ENCODE data around the gene DIP2C. TPM values are rescaled to one million over a fixed set of nuclear protein-coding genes. Genes with fewer than 3 reads are reported as not detected.

Gene DIP2C
- total RNA-seq, 3 donors from 2014 or later, result 17.1 to 48.2 (median 20.3) TPM

DNA sequence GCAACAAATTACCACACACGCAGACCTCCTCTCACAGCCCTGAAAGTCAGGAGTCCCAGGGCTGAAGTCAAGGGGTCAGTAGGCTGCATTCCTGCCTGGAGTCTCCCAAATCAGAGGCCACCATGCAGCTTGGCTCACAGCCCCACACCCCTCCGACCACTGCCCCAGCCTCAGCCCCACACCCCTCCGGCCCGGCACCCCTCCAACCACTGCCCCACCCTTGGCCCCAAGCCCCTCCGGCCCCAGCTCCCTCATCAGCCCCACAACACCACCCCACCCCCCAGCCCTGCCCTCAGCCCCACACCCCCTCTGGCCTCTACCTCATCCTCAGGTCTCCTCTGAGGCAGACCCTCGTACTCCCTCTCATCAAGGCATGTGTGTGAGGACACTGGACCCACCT, 85.7 kb downstream of the DIP2C start:
- Histone ChIP-seq H3K27me3 (no peaks in the 10 kb centered on the region), H3K4me1 (peaks cover 0 to 4% of the 10 kb centered on the region in 2 donors), H3K4me3 (no peak overlapping the region), H3K9me3 (no peaks in the 10 kb centered on the region), H3K36me3 (no peaks in the 10 kb centered on the region), H3K27ac (no peak overlapping the region)
- TF ChIP-seq POLR2A (IDR thresholded peaks at IDR 0.05) (no peak), POLR2AphosphoS5 (IDR thresholded peaks at IDR 0.05) (no peak)
- TF ChIP-seq, protein P1, sequence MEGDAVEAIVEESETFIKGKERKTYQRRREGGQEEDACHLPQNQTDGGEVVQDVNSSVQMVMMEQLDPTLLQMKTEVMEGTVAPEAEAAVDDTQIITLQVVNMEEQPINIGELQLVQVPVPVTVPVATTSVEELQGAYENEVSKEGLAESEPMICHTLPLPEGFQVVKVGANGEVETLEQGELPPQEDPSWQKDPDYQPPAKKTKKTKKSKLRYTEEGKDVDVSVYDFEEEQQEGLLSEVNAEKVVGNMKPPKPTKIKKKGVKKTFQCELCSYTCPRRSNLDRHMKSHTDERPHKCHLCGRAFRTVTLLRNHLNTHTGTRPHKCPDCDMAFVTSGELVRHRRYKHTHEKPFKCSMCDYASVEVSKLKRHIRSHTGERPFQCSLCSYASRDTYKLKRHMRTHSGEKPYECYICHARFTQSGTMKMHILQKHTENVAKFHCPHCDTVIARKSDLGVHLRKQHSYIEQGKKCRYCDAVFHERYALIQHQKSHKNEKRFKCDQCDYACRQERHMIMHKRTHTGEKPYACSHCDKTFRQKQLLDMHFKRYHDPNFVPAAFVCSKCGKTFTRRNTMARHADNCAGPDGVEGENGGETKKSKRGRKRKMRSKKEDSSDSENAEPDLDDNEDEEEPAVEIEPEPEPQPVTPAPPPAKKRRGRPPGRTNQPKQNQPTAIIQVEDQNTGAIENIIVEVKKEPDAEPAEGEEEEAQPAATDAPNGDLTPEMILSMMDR (IDR thresholded peaks at IDR 0.05), result no peak
- peak in 1 of 2 donors; percentile 49 for DNase-seq (ENCODE audit: low spot score in 2 of 2)
- intact Hi-C loops (cut with DNase I; ENCODE audit: low total_unique reads), result no loop called here

DNA sequence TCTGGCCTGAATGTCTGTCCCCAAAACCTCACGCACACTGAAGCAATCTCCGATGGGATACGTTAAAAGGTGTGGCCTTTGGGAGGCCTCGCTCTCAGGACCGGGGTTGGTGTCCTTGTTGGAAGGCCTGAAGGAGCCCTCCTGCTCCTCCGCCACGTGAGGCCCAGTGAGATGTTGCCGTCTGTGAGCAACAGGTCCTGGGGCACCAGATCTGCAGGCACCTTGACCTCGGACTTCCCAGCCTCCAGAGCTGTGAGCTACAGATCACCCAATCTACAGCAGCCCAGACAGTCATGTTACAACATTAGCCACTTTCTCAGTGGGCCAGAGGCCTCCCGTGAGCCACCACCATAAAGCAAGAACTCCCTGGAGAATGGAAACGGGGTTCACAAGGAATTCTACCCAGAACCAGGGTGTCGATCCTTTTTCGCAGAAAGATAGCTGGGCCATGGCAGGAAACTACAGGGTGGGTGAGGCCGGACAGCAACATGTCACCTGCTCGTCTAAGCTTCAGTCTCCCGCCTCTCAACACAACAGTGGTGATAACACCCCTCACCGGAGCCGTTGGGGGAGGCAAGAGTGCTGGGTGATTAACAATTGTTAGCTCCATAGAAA, 87.0 kb downstream of the DIP2C start:
- intact Hi-C loops (cut with DNase I; ENCODE audit: low total_unique reads), result no loop called here
- no peak overlapping the region for H3K4me3 ChIP-seq
- no peaks in the 10 kb centered on the region for H3K27me3 ChIP-seq
- H3K4me1 ChIP-seq, result peaks cover 0 to 4% of the 10 kb centered on the region in 2 donors
- TF ChIP-seq POLR2A (IDR thresholded peaks at IDR 0.05), result no peak
- TF ChIP-seq, protein P1 (IDR thresholded peaks at IDR 0.05), result no peak
- no peak for TF ChIP-seq POLR2AphosphoS5 (IDR thresholded peaks at IDR 0.05)
- H3K9me3 ChIP-seq, result no peaks in the 10 kb centered on the region
- H3K36me3 ChIP-seq, result no peaks in the 10 kb centered on the region
- no peak for DNase-seq (ENCODE audit: low spot score in 2 of 2)
- H3K27ac ChIP-seq, result no peak overlapping the region

DNA sequence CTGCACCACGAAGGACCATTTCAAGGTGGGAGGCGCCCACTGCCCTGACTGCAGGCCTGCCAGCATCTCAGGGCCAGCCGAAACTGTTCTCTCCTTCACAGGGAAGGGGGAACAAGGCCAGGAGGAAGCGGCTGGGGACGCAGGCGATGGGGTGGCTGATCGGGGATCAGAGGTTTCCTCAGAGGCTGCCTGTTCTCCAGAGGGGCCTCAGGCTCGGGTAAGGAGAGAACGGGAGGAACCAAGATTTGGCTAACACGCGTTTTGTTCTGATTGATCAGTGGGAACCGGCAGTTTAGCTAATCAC, 87.9 kb downstream of the DIP2C start:
- Histone ChIP-seq H3K9me3 (no peaks in the 10 kb centered on the region), H3K4me3 (no peak overlapping the region), H3K27me3 (no peaks in the 10 kb centered on the region), H3K4me1 (peaks cover 0 to 4% of the 10 kb centered on the region in 2 donors), H3K36me3 (no peaks in the 10 kb centered on the region), H3K27ac (peak overlapping the region in 1 of 2 donors; percentile 26)
- no peak for DNase-seq (ENCODE audit: low spot score in 2 of 2)
- intact Hi-C loops (cut with DNase I; ENCODE audit: low total_unique reads), result no loop called here
- TF ChIP-seq POLR2AphosphoS5 (IDR thresholded peaks at IDR 0.05), result no peak
- TF ChIP-seq, protein P1 (IDR thresholded peaks at IDR 0.05), result no peak
- no peak for TF ChIP-seq POLR2A (IDR thresholded peaks at IDR 0.05)

DNA sequence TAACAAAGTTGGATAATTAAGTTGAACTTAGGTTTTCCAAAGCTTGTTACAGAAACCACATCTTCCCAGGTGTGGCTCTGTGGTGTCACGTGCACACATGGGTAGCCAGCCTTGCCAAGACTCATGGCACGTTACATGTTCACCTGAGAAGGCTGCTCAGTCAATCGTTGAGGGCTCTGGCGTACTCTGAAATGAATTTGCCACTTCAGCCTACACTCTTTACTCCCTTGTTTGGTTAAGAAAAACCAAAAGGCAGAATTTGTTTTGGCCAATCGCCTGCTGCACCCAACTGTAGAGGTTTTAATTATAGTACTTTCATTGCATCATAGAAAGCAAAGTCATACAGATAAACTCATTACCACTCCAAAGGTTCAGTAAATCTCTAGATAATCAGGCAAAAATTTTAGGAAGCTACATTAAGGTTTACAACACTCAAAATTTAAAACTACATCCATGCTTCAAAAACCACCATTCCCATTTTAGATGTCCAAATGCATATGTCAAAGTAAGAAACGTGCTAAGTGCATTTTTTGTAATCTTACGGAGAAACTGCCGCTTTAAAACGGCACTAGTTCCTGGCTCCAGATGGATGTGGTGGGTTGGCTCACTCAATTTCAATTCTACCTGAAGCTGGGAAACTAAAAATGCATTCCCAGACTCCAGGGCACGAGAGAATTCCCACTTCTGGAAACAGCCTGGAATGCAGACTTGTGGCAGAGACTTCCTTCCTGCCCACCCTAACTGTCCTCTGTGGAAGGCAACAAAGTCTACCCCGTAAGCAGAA, 88.4 kb downstream of the DIP2C start:
- H3K4me1 ChIP-seq, result peaks cover 0 to 4% of the 10 kb centered on the region in 2 donors
- no peaks in the 10 kb centered on the region for H3K27me3 ChIP-seq
- no peak for DNase-seq (ENCODE audit: low spot score in 2 of 2)
- H3K9me3 ChIP-seq, result no peaks in the 10 kb centered on the region
- TF ChIP-seq POLR2A (IDR thresholded peaks at IDR 0.05) (no peak), POLR2AphosphoS5 (IDR thresholded peaks at IDR 0.05) (no peak)
- TF ChIP-seq, protein P1 (IDR thresholded peaks at IDR 0.05), result no peak
- H3K4me3 ChIP-seq, result no peak overlapping the region
- no peaks in the 10 kb centered on the region for H3K36me3 ChIP-seq
- H3K27ac ChIP-seq, result peak overlapping the region in 1 of 2 donors; percentile 26
- intact Hi-C loops (cut with DNase I; ENCODE audit: low total_unique reads), result loop anchor here (1.0 kb wide), 1 partner anchor 19 kb away; no protein-coding TSS in a partner anchor

DNA sequence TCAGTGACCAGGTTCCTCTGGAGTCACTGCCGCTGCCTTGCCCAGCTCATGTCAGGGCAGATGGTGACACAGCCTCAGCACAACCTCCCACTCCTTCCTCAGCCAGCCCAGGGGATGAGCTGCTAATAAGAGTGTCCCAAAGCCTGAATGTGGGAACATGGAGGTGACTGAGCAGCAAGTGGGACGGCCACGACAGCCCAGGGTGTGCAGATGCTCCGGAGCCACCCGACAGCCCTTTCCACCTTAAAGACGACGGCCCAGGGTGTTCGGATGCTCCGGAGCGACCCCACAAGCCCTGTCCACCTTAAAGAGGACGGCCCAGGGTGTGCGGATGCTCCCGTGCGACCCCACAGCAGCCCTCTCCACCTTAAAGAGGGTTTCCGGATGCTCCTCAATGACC, 89.2 kb downstream of the DIP2C start:
- no peak overlapping the region for H3K27ac ChIP-seq

More for the DNA sequence above, 89.2 kb downstream of the DIP2C start:
- H3K9me3 ChIP-seq, result no peaks in the 10 kb centered on the region
- intact Hi-C loops (cut with DNase I; ENCODE audit: low total_unique reads), result loop anchor here (1.0 kb wide), 1 partner anchor 20 kb away; no protein-coding TSS in a partner anchor
- no peaks in the 10 kb centered on the region for H3K27me3 ChIP-seq
- TF ChIP-seq, protein P1 (IDR thresholded peaks at IDR 0.05), result no peak
- TF ChIP-seq POLR2A (IDR thresholded peaks at IDR 0.05) (no peak), POLR2AphosphoS5 (IDR thresholded peaks at IDR 0.05) (no peak)
- DNase-seq (ENCODE audit: low spot score in 2 of 2), result no peak
- peaks cover 0 to 4% of the 10 kb centered on the region in 2 donors for H3K4me1 ChIP-seq
- H3K36me3 ChIP-seq, result no peaks in the 10 kb centered on the region
- no peak overlapping the region for H3K4me3 ChIP-seq
